AG09309 (cell line): ENCODE results near the gene NNAT.
"Not testable (repeated sequence)": the region's sequence is repeated elsewhere in the genome, so short reads cannot be mapped to it uniquely, and the experiment has no call there.

Experiments
- DNase-seq: peaks from one replicate; pipeline ENCODE4 v3.0.0-alpha.2; 2010; ENCODE audit warnings: low read depth
- H3K4me3 ChIP-seq: 2 replicates; pipeline ENCODE4 v1.5.1; 2011; ENCODE audit warnings: mild to moderate bottlenecking, low read depth, low read length, moderate library complexity; ENCODE audit not compliant: control insufficient read depth
- TF ChIP-seq, protein P1 (sequence below): IDR thresholded peaks from 2 replicates; pipeline ENCODE4 v1.5.1; 2011; ENCODE audit warnings: mild to moderate bottlenecking, low read depth, low read length, inconsistent platforms; ENCODE audit not compliant: insufficient read depth, control insufficient read depth; ENCODE audit errors: missing control alignments

Gene NNAT

DNA sequence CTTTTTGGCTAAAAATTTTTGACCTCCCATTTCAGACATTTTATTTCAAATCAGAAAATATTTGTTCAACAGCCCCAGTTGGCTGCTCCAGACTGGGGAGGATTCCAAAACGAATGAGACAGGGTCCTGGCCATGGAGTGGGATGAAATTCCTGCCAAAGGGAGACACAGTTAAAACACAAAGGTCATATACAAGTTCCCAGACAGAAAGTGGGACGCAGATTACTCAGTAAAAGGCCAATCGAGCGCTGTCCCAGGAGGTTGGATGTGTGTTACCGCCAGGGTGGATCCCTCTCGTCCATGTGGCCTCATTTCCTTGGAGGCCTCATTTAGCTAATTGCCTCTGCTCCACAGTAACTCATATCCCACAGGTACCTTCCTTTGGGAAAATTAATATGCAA is 41.8 kb upstream of the NNAT start:
- TF ChIP-seq, protein P1, sequence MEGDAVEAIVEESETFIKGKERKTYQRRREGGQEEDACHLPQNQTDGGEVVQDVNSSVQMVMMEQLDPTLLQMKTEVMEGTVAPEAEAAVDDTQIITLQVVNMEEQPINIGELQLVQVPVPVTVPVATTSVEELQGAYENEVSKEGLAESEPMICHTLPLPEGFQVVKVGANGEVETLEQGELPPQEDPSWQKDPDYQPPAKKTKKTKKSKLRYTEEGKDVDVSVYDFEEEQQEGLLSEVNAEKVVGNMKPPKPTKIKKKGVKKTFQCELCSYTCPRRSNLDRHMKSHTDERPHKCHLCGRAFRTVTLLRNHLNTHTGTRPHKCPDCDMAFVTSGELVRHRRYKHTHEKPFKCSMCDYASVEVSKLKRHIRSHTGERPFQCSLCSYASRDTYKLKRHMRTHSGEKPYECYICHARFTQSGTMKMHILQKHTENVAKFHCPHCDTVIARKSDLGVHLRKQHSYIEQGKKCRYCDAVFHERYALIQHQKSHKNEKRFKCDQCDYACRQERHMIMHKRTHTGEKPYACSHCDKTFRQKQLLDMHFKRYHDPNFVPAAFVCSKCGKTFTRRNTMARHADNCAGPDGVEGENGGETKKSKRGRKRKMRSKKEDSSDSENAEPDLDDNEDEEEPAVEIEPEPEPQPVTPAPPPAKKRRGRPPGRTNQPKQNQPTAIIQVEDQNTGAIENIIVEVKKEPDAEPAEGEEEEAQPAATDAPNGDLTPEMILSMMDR: no peak
- DNase-seq: no peak

DNA sequence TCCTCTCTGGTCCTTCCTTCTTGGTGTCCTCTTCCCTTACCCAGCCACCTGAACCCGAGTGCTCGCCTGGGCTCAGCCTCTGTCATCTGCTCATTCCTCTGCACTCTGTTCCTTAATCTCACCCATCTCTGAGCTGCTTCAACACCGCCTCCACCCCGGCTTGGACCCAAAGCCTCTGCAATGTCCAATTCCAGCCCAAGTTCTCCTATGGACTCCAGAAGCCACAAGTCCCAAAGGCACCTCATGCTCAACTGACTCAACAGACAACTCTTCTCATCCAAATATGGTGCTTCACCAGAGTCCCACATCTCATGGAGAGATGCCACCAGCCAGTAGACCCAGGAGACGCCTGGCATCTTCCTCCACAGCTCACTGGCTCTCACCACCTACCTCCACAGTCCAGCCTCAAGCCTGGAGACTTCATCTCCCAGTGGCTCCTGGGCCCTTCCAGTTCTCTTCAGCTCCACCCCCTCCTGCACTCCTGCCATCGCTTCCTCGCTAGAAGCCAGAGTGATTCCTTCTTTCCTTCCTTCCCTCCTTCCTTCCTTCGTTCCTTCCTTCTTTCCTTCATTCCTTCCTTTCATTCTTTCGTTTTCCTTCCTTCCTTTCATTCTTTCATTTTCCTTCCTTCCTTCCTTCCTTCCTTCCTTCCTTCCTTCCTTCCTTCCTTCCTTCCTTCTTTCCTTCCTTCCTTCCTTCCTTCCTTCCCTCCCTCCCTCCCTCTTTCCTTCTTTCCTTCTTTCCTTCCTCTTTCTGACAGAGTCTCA is 40.9 kb upstream of the NNAT start:
- TF ChIP-seq, protein P1: no peak
- no peak overlapping the region for H3K4me3 ChIP-seq
- no peak for DNase-seq

More for the DNA sequence above, 41.8 kb upstream of the NNAT start:
- no peak overlapping the region for H3K4me3 ChIP-seq

- no peak overlapping the region for H3K4me3 ChIP-seq
- no peak for DNase-seq
- TF ChIP-seq, protein P1: no peak
Measured at GRCh38 chr20:37480919-37481318, 40.1 kb upstream of the NNAT start.

DNA sequence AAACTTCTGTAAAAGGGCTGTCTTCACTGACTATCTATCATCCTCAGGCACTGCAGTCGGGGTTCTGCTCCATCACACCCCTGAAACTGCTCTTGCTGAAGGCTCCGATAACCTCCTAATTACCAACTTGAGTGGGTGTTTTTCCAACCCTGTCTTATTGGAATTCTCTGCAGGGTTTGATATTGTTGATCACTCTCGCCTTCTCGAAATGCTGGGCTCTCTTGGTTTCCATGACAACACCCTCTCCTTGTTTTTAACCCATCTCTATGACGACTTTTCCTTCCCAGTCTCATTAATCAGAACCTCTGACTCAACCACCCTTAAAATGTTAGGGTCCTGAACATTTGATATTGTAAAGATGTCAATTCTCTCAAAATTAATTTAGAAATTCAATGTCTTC is 39.4 kb upstream of the NNAT start:
- TF ChIP-seq, protein P1: no peak
- no peak overlapping the region for H3K4me3 ChIP-seq
- DNase-seq: no peak

DNA sequence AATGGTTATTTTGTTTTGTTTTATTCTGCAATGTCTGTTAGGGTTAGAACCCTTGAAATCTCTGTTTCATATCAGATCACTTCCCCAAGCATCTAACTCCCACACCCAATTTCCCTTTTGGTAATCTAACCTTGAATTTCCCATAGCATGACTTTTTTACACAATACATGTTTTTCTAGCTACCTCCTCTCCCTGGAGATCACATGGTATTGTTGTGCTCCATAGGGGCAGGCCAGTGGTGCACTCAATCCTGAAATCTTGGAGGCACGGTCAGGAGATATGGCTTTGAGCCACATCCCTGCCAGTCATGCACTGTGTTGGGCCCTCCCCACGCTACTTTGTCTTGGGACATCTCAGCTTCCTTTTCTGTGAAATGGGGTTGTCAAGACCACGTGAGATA is 36.7 kb upstream of the NNAT start:
- no peak for DNase-seq
- H3K4me3 ChIP-seq: no peak overlapping the region

GRCh38 chr20:37486209-37486608 is 34.8 kb upstream of the NNAT start:
- DNase-seq, H3K4me3 ChIP-seq: not testable (repeated sequence)

More for the DNA sequence above, 36.7 kb upstream of the NNAT start:
- TF ChIP-seq, protein P1: no peak

GRCh38 chr20:37490663-37491350 is 30.2 kb upstream of the NNAT start:
- TF ChIP-seq, protein P1: no peak
- H3K4me3 ChIP-seq: no peak overlapping the region
- DNase-seq: no peak
